GM12873 (cell line): ENCODE results near the gene BTLA.

Source experiments
- CTCF ChIP-seq: IDR thresholded peaks from 2 replicates; pipeline ENCODE4 v1.5.1; 2012; ENCODE audit warnings: low read depth, mild to moderate bottlenecking, moderate library complexity, low read length, control low read depth; ENCODE audit not compliant: insufficient read depth; ENCODE audit errors: missing control alignments

BTLA gene

DNA sequence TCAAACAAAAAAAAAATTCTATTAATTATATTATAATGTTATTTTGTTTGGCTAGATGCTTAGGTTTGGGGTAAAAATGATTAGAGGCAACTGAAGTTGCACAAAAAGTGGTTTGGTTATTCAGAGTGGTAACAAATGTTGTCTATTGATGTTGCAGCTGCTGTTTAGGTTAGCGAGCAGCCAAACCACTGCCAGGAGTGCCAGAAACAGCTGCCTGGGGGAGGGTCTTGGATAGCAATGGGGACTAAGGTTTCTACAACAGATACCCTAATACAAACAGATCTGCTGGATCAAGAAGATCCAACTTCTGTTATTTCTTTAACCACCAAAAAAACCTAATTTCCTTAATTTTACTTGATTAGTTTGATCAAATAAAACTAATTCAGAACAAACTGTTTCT is 26.6 kb downstream of the BTLA start:
- no peak for TF ChIP-seq CTCF

- no peak for TF ChIP-seq CTCF
These were observed 27.5 kb downstream of the BTLA start for GRCh38 chr3:112471596-112472325.

DNA sequence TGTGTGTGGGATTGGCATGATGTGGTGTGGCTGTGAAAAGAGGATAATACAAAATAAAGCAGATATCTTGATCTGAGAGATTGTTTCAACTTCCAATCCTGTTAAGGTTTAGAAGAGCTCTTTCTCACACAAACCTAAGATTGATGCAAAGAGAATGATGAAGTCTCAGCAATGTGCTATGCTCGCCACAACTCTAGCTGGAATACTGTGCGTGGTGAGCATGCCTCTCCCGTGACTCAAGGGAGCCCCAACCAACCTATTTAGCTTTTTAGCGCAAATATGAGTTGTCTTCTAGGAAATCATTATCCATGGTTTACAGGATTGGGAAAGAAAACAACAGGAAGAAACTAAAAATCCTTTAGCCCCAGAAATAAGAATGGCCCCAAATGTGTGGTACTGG is 28.5 kb downstream of the BTLA start:
- no peak for TF ChIP-seq CTCF

DNA sequence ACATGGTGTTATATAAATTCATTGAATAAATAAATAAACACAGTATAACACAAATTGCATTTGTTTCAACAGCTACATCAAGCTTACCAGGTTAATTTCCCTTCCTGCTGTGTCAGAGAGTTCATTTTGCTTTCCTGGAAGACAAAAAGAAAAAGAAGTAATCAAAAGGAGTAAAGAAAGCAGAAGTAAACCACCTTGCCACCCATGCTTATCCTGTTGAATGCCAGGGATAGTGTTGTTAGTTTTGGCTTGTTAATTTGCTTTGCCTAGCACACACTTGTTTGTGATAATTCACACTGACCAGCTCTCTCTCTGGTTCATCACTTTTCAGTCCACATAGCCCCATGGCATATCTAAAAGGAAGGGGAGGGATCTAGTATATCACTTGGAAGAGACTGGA is 29.6 kb downstream of the BTLA start:
- TF ChIP-seq CTCF, result no peak

DNA sequence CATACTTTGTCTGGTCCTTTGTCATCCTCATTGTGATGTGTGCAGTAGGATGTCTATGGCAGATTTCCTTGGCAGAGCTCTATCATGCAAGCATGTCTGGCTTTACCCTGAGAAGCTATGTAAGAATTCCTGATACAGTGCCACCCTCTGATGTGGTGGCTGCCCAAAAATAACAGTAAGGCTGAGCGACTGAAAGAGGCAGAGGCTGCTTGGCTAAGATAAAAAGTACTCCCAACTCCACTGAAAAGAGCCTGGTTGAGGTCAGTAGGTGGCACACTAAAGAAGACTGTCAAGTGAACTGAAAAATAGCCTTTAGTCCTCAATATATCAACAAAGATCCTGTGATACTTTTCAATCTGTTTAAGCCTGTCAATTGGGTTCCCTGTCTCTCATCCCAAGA is 31.7 kb downstream of the BTLA start:
- no peak for TF ChIP-seq CTCF

DNA sequence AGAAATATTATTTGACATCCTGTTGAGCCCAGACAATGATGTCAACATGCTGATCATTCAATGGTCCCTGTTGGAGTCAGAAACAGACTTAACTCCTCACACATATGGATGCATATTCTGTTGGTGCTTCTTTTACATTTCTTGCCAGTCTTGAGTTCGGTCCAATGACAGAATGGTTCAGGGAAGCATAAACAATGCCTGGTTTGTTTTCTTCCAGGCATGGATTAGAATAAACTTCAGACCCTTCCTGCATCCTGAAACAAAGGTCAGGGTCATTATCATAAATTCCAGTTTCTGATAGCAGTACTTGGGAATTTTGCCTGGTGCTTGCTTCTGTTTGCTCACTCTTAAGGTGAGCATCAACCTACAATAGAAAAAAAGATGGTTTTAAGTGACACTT is 33.3 kb downstream of the BTLA start:
- no peak for TF ChIP-seq CTCF

- TF ChIP-seq CTCF, result no peak
These were observed 35.0 kb downstream of the BTLA start for GRCh38 chr3:112464264-112464663.
